ENCODE data around the gene SULF2. TPM values are rescaled to one million over a fixed set of nuclear protein-coding genes. Genes with fewer than 3 reads are reported as not detected.

Gene SULF2
- total and polyA plus RNA-seq, 3 donors from 2014 or later, result 61.5 to 117 (median 95.6) TPM

GRCh38 chr20:47611785-47612184 lies 173.5 kb downstream of the SULF2 start:
- TF ChIP-seq POLR2A (IDR thresholded peaks at IDR 0.05), result no peak
- TF ChIP-seq, protein P1, sequence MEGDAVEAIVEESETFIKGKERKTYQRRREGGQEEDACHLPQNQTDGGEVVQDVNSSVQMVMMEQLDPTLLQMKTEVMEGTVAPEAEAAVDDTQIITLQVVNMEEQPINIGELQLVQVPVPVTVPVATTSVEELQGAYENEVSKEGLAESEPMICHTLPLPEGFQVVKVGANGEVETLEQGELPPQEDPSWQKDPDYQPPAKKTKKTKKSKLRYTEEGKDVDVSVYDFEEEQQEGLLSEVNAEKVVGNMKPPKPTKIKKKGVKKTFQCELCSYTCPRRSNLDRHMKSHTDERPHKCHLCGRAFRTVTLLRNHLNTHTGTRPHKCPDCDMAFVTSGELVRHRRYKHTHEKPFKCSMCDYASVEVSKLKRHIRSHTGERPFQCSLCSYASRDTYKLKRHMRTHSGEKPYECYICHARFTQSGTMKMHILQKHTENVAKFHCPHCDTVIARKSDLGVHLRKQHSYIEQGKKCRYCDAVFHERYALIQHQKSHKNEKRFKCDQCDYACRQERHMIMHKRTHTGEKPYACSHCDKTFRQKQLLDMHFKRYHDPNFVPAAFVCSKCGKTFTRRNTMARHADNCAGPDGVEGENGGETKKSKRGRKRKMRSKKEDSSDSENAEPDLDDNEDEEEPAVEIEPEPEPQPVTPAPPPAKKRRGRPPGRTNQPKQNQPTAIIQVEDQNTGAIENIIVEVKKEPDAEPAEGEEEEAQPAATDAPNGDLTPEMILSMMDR (IDR thresholded peaks at IDR 0.05), result no peak
- 95 to 96% methylated on average over 9 of the region's 9 CpGs for WGBS, 2 donors
- Histone ChIP-seq H3K27me3 (no peaks in the 10 kb centered on the region), H3K4me3 (no peak overlapping the region), H3K4me1 (no peaks in the 10 kb centered on the region), H3K36me3 (ENCODE audit: low read depth, missing control alignments) (no peaks in the 10 kb centered on the region), H3K9me3 (no peaks in the 10 kb centered on the region), H3K27ac (no peak overlapping the region)
- intact Hi-C loops (cut with DNase I; ENCODE audit: low total_unique reads), result no loop called here
- no peak for DNase-seq

GRCh38 chr20:47610945-47611250 lies 174.4 kb downstream of the SULF2 start:
- Histone ChIP-seq H3K27ac (no peak overlapping the region), H3K9me3 (no peaks in the 10 kb centered on the region), H3K4me1 (no peaks in the 10 kb centered on the region), H3K36me3 (ENCODE audit: low read depth, missing control alignments) (no peaks in the 10 kb centered on the region), H3K27me3 (no peaks in the 10 kb centered on the region), H3K4me3 (no peak overlapping the region)
- intact Hi-C loops (cut with DNase I; ENCODE audit: low total_unique reads), result no loop called here
- no peak for TF ChIP-seq POLR2A (IDR thresholded peaks at IDR 0.05)
- TF ChIP-seq, protein P1 (IDR thresholded peaks at IDR 0.05), result no peak
- no peak for DNase-seq

DNA sequence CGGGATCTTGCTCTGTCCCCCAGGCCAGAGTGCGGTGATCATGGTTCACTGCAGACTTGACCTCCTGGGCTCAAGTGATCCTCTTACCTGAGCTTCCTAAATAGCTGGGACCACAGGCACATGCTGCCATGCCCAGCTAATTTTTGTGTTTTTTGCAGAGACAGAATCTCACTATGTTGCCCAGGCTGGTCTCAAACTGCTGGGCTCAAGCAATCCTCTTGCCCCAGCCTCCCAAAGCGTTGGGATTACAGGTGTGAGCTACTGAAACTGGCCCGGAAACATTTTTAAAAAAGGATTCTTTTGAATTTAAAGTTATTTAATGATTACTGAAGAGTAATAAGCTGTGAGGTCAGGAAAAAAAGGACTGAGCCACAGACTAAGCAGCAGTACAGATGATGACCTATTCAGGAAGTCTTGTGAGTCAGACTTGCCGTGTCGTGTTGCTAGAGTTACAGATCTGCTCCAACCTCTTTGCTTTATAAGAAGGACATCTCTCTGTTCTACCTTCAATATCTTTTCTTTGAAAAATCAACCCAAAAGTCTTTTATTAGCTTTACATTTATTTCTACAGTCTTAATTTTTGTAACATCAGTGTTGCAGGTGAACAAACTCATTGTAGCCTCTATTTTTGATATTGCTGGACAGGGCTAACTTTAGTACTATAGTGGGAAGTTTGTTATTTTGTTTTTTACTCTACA lies 174.9 kb downstream of the SULF2 start:
- H3K27me3 ChIP-seq, result no peaks in the 10 kb centered on the region
- no peak for TF ChIP-seq POLR2A (IDR thresholded peaks at IDR 0.05)
- TF ChIP-seq, protein P1 (IDR thresholded peaks at IDR 0.05), result no peak
- DNase-seq, result peak; percentile 22
- no peaks in the 10 kb centered on the region for H3K4me1 ChIP-seq
- no peak overlapping the region for H3K27ac ChIP-seq
- H3K9me3 ChIP-seq, result no peaks in the 10 kb centered on the region
- H3K4me3 ChIP-seq, result no peak overlapping the region
- H3K36me3 ChIP-seq (ENCODE audit: low read depth, missing control alignments), result no peaks in the 10 kb centered on the region
- intact Hi-C loops (cut with DNase I; ENCODE audit: low total_unique reads), result no loop called here
- WGBS, 2 donors, result 84% methylated on average over 6 of the region's 6 CpGs

GRCh38 chr20:47609001-47609400 lies 176.3 kb downstream of the SULF2 start:
- intact Hi-C loops (cut with DNase I; ENCODE audit: low total_unique reads), result no loop called here
- Histone ChIP-seq H3K4me3 (no peak overlapping the region), H3K27me3 (no peaks in the 10 kb centered on the region), H3K27ac (no peak overlapping the region), H3K36me3 (ENCODE audit: low read depth, missing control alignments) (no peaks in the 10 kb centered on the region), H3K4me1 (no peaks in the 10 kb centered on the region), H3K9me3 (no peaks in the 10 kb centered on the region)
- TF ChIP-seq, protein P1 (IDR thresholded peaks at IDR 0.05), result no peak
- no peak for TF ChIP-seq POLR2A (IDR thresholded peaks at IDR 0.05)
- no peak for DNase-seq
- WGBS, 2 donors, result 88 to 92% methylated on average over 5 of the region's 5 CpGs

Small RNA genes lying within 50 kb of the gene (small RNA-seq; reads per million reads assigned to genes)
- gene RNU7-173P, result 0 reads per million in 2 donors

All from testis (tissue), 3 donors.